RWPE2 (cell line): ENCODE results near the gene CDC42BPA.
"Not testable (repeated sequence)": the region's sequence is repeated elsewhere in the genome, so short reads cannot be mapped to it uniquely, and the experiment has no call there.

Experiments
- ATAC-seq: fragments of 200-7000 bp; cut with Tn5 transposase; 3 replicates; pipeline ENCODE4 v1.9.1; 2021; ENCODE audit warnings: low read depth
- DNase-seq: peaks from one replicate; pipeline ENCODE4 v3.0.0-alpha.2; 2020; ENCODE audit warnings: low spot score
- H3K27ac ChIP-seq: fragments of 450-650 bp; 2 replicates; pipeline ENCODE4 v1.5.1; 2017; ENCODE audit warnings: mild to moderate bottlenecking; ENCODE audit not compliant: poor library complexity, severe bottlenecking
- H3K27me3 ChIP-seq: fragments of 250-450 bp; sonication (Bioruptor Pico); 2 replicates; pipeline ENCODE4 v1.5.1; 2021; ENCODE audit warnings: mild to moderate bottlenecking, moderate library complexity; ENCODE audit not compliant: insufficient read depth, poor library complexity, severe bottlenecking
- H3K36me3 ChIP-seq: fragments of 250-450 bp; sonication (Bioruptor Pico); 2 replicates; pipeline ENCODE4 v1.5.1; 2020; ENCODE audit warnings: low read depth, mild to moderate bottlenecking, moderate library complexity
- H3K4me1 ChIP-seq: fragments of 250-450 bp; sonication (Bioruptor Pico); 2 replicates; pipeline ENCODE4 v1.5.1; 2021; ENCODE audit warnings: mild to moderate bottlenecking, moderate library complexity; ENCODE audit not compliant: insufficient read depth, poor library complexity, severe bottlenecking
- H3K4me3 ChIP-seq: fragments of 250-450 bp; sonication (Bioruptor Pico); 2 replicates; pipeline ENCODE4 v1.5.1; 2021; ENCODE audit warnings: mild to moderate bottlenecking, moderate library complexity; ENCODE audit not compliant: severe bottlenecking
- H3K9me3 ChIP-seq: fragments of 250-450 bp; sonication (Bioruptor Pico); 2 replicates; pipeline ENCODE4 v1.5.1; 2021; ENCODE audit warnings: mild to moderate bottlenecking, moderate library complexity; ENCODE audit not compliant: severe bottlenecking
- TF ChIP-seq, protein P1 (sequence below): fragments of 450-650 bp; IDR thresholded peaks from one replicate; pipeline ENCODE4 v1.5.1; 2017; ENCODE audit warnings: mild to moderate bottlenecking, moderate library complexity; ENCODE audit not compliant: poor library complexity, severe bottlenecking

Gene CDC42BPA

GRCh38 chr1:227240983-227241382 is 77.3 kb downstream of the CDC42BPA start:
- no peak for DNase-seq
- no peaks in the 10 kb centered on the region for H3K27me3 ChIP-seq
- H3K4me1 ChIP-seq: no peaks in the 10 kb centered on the region
- ATAC-seq: no peak
- no peak overlapping the region for H3K27ac ChIP-seq
- no peak overlapping the region for H3K4me3 ChIP-seq
- TF ChIP-seq, protein P1, sequence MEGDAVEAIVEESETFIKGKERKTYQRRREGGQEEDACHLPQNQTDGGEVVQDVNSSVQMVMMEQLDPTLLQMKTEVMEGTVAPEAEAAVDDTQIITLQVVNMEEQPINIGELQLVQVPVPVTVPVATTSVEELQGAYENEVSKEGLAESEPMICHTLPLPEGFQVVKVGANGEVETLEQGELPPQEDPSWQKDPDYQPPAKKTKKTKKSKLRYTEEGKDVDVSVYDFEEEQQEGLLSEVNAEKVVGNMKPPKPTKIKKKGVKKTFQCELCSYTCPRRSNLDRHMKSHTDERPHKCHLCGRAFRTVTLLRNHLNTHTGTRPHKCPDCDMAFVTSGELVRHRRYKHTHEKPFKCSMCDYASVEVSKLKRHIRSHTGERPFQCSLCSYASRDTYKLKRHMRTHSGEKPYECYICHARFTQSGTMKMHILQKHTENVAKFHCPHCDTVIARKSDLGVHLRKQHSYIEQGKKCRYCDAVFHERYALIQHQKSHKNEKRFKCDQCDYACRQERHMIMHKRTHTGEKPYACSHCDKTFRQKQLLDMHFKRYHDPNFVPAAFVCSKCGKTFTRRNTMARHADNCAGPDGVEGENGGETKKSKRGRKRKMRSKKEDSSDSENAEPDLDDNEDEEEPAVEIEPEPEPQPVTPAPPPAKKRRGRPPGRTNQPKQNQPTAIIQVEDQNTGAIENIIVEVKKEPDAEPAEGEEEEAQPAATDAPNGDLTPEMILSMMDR: no peak
- H3K36me3 ChIP-seq: no peaks in the 10 kb centered on the region
- H3K9me3 ChIP-seq: no peaks in the 10 kb centered on the region

- Histone ChIP-seq H3K9me3 (no peaks in the 10 kb centered on the region), H3K4me1 (no peaks in the 10 kb centered on the region), H3K27me3 (no peaks in the 10 kb centered on the region), H3K36me3 (no peaks in the 10 kb centered on the region), H3K4me3 (no peak overlapping the region), H3K27ac (no peak overlapping the region)
- TF ChIP-seq, protein P1: peak; percentile 52
- DNase-seq: no peak
- peak; percentile 48; the same call in 2 of the 3 replicates for ATAC-seq
Measured at GRCh38 chr1:227234998-227235405, 83.3 kb downstream of the CDC42BPA start.

- H3K9me3 ChIP-seq, ATAC-seq, H3K4me1 ChIP-seq, DNase-seq, H3K4me3 ChIP-seq, H3K27me3 ChIP-seq, H3K27ac ChIP-seq, H3K36me3 ChIP-seq: not testable (repeated sequence)
Measured at GRCh38 chr1:227231128-227231527, 87.2 kb downstream of the CDC42BPA start.

GRCh38 chr1:227228201-227228600 is 90.1 kb downstream of the CDC42BPA start:
- Histone ChIP-seq H3K27me3 (no peaks in the 10 kb centered on the region), H3K9me3 (no peaks in the 10 kb centered on the region), H3K4me3 (no peak overlapping the region), H3K4me1 (peaks cover 14% of the 10 kb centered on the region), H3K27ac (no peak overlapping the region), H3K36me3 (no peaks in the 10 kb centered on the region)
- DNase-seq (no peak), ATAC-seq (no peak)
- TF ChIP-seq, protein P1: no peak

DNA sequence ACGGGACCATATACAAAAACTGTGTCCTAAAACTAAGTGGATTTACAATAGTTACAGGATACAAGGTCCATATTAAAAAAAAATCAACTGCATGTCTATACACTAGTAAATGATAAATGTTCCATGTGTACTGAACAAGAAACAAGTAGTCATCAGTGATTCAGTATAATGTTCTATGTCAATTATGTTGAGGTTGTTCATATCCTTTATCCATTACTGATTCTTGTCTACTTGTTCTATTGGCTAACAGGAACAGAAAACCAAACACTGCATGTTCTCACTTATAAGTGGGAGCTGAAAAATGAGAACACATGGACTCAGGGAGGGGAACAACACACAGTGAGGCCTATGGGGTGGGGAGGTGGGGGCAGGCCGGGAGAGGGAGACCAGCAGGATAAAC is 90.5 kb downstream of the CDC42BPA start:
- ATAC-seq: no peak
- Histone ChIP-seq H3K4me1 (peaks cover 14% of the 10 kb centered on the region), H3K4me3 (no peak overlapping the region), H3K36me3 (no peaks in the 10 kb centered on the region), H3K27me3 (no peaks in the 10 kb centered on the region), H3K9me3 (no peaks in the 10 kb centered on the region), H3K27ac (no peak overlapping the region)
- TF ChIP-seq, protein P1: no peak
- DNase-seq: no peak
